ENCODE results near the gene ING1. TPM values are rescaled to one million over a fixed set of nuclear protein-coding genes. Genes with fewer than 3 reads are reported as not detected.

Gene ING1
- total and polyA plus RNA-seq, 10 donors = 10.5 to 32.4 (median 21.1) TPM

DNA sequence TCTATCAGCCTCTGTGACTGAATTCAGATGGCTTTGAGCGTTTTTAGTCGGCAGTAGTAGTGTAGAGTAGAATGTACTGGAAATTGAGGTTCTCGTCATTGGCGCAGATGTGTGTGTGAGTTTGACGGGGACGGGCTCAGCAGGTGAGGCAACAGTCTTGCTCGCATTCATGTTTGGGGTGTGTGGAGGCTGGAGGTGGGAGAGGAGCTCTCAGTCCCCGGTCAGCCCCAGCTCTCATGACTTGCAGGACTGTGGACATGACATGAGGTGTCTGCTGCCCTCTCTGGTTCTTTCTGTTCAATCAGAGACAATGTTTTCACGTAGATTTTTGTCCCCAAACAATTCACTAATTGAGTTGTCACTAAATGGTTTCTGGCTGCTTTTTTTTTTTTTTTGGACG is 57.2 kb downstream of the ING1 start:
- Histone ChIP-seq H3K27me3 (replicated peaks in 1 of 7) (no peaks in the 10 kb centered on the region), H3K4me3 (no peak overlapping the region), H3K36me3 (no peaks in the 10 kb centered on the region), H3K9me3 (no peaks in the 10 kb centered on the region), H3K27ac (peak overlapping the region in 7 of 8 donors; percentile 40 to 84 (median 72)), H3K4me1 (peaks cover 0 to 5% (median 0%) of the 10 kb centered on the region in 6 donors)
- intact Hi-C loops (cut with DNase I; ENCODE audit: low total_unique reads) = no loop called here
- DNase-seq = no peak
- 76 to 83% (median 80%) methylated on average over 10 of the region's 10 CpGs for WGBS, 5 donors
- no peak for TF ChIP-seq POLR2AphosphoS5 (IDR thresholded peaks at IDR 0.05)
- TF ChIP-seq POLR2A (IDR thresholded peaks at IDR 0.05) = no peak
- TF ChIP-seq, protein P1, sequence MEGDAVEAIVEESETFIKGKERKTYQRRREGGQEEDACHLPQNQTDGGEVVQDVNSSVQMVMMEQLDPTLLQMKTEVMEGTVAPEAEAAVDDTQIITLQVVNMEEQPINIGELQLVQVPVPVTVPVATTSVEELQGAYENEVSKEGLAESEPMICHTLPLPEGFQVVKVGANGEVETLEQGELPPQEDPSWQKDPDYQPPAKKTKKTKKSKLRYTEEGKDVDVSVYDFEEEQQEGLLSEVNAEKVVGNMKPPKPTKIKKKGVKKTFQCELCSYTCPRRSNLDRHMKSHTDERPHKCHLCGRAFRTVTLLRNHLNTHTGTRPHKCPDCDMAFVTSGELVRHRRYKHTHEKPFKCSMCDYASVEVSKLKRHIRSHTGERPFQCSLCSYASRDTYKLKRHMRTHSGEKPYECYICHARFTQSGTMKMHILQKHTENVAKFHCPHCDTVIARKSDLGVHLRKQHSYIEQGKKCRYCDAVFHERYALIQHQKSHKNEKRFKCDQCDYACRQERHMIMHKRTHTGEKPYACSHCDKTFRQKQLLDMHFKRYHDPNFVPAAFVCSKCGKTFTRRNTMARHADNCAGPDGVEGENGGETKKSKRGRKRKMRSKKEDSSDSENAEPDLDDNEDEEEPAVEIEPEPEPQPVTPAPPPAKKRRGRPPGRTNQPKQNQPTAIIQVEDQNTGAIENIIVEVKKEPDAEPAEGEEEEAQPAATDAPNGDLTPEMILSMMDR (IDR thresholded peaks at IDR 0.05 in 8 of 11, conservative IDR thresholded peaks at IDR 0.05 in 3 of 11) = no peak

DNA sequence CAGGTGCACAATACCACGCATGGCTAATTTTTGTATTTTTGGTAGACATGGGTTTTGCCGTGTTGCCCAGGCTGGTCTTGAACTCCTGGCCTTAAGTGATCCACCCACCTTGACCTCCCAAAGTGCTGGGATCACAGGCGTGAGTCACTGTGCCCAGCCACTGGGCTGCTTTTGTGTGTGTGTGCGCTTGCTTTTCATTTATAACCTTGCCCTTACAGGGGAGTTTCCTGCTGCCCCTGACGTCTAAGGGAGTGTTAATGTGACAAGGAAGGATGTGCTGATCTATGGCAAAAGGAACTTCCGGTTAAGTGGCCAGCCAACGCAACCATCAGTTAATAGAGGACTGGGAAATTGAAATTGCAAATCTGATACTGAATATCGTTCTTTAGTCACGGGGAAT is 57.7 kb downstream of the ING1 start:
- peak overlapping the region; percentile 45 to 84 (median 74) for H3K27ac ChIP-seq
- TF ChIP-seq POLR2AphosphoS5 (IDR thresholded peaks at IDR 0.05) (peak in 2 of 3 donors; percentile 75 to 79), POLR2A (IDR thresholded peaks at IDR 0.05) (no peak)
- no peaks in the 10 kb centered on the region for H3K9me3 ChIP-seq
- H3K36me3 ChIP-seq = no peaks in the 10 kb centered on the region
- intact Hi-C loops (cut with DNase I; ENCODE audit: low total_unique reads) = no loop called here
- H3K4me1 ChIP-seq = peaks cover 0 to 10% (median 0%) of the 10 kb centered on the region in 6 donors
- H3K4me3 ChIP-seq = no peak overlapping the region
- 29 to 35% (median 30%) methylated on average over 9 of the region's 9 CpGs for WGBS, 5 donors
- H3K27me3 ChIP-seq (replicated peaks in 1 of 7) = no peaks in the 10 kb centered on the region
- DNase-seq = no peak

DNA sequence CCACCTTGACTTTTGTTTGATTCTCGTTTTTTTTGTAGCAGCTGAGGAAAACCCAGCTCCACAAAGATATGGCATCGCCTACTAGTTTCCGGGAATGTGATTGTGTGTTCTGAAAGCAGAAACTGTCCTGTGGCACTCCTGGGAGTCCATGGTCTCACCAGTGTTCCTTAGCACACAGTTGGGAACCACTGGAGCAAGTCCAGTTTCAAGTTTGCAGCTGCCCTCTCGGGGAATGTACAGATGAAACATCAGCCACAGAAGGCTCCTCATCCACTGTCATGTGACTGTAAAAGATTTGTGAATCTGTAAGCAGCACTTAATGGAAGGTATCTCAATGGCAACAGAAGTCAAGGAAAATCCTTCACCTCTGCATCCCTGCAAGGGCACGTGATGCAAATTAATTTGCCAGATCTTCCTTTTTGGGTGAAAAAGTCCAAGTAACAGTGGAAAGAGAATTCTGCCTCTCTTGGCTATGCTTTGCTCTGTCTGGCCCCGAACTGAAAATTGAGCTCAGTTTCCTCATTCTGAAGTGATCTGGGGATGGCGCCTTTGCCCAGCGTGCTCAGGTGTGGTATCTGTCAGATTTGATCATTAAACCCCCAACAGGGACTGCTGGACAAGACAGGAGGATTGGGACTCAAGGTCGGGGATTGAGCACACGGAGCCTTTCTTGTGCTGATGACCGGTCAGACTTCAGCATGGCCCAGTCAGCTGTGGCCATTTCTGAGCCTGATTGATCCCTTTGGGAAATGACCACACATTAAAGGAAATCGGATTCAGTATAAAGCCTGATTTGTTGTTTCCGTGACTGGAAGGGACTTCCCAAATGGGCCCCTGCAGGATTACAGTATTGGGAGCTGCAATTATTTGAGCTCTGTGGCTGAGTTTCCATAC is 58.8 kb downstream of the ING1 start:
- intact Hi-C loops (cut with DNase I; ENCODE audit: low total_unique reads) = no loop called here
- H3K4me3 ChIP-seq = no peak overlapping the region
- no peak for DNase-seq
- no peaks in the 10 kb centered on the region for H3K9me3 ChIP-seq
- TF ChIP-seq POLR2A (IDR thresholded peaks at IDR 0.05) (no peak), POLR2AphosphoS5 (IDR thresholded peaks at IDR 0.05) (no peak)
- TF ChIP-seq, protein P1 (IDR thresholded peaks at IDR 0.05 in 8 of 11, conservative IDR thresholded peaks at IDR 0.05 in 3 of 11) = no peak
- WGBS, 5 donors = 69 to 83% (median 80%) methylated on average over 13 of the region's 13 CpGs
- H3K27ac ChIP-seq = peak overlapping the region; percentile 45 to 84 (median 74)
- H3K4me1 ChIP-seq = peaks cover 0 to 12% (median 0%) of the 10 kb centered on the region in 6 donors
- H3K27me3 ChIP-seq (replicated peaks in 1 of 7) = no peaks in the 10 kb centered on the region
- no peaks in the 10 kb centered on the region for H3K36me3 ChIP-seq

Other genes with a start within 250 kb of the ING1 start
- gene RAB20, start 152.0 kb upstream of the ING1 start, total RNA-seq = 10 to 100 TPM; 46.9 to 96.4 (median 61.1) TPM
- 10 to 100 TPM; 19.1 to 49.0 (median 39.6) TPM for gene RAB20, start 152.0 kb upstream of the ING1 start, polyA plus RNA-seq
- 10 to 100 TPM; 27.1 to 35.5 (median 34.0) TPM for gene NAXD, start 98.2 kb upstream of the ING1 start, total RNA-seq
- 10 to 100 TPM; 25.1 to 40.9 (median 35.8) TPM for gene NAXD, start 98.2 kb upstream of the ING1 start, polyA plus RNA-seq
- gene CARS2, start 7.6 kb upstream of the ING1 start, total RNA-seq = 100 to 1,000 TPM in 1 of 7 donors, 10 to 100 TPM in 6; 63.9 to 113 (median 77.9) TPM
- gene CARS2, start 7.6 kb upstream of the ING1 start, polyA plus RNA-seq = 100 to 1,000 TPM in 2 of 3 donors, 10 to 100 TPM in 1; 69.5 to 109 (median 105) TPM
- gene ANKRD10, start 201.4 kb downstream of the ING1 start, total RNA-seq = 100 to 1,000 TPM; 165 to 253 (median 191) TPM
- 100 to 1,000 TPM; 122 to 179 (median 144) TPM for gene ANKRD10, start 201.4 kb downstream of the ING1 start, polyA plus RNA-seq

Measured in spleen (tissue), 11 donors.